ENCODE data around the gene FARP2. TPM values are rescaled to one million over a fixed set of nuclear protein-coding genes. Genes with fewer than 3 reads are reported as not detected.

The FARP2 gene
- total RNA-seq, 1 experiment from 2014 or later, result 49.3 TPM

- ATAC-seq, result no peak
- intact Hi-C loops (cut with micrococcal nuclease), result no loop called here
- POLR2A ChIA-PET, result no interaction called here
Measured at GRCh38 chr2:241496003-241496707, 140.1 kb downstream of the FARP2 start.

More at GRCh38 chr2:241496003-241496707, 140.1 kb downstream of the FARP2 start:
- RAD21 ChIA-PET (ENCODE audit: low non-redundant PET in 1 of 2, low total read pairs in 2 of 2, uncharacterized antibody in 2 of 2, unreplicated experiment in 2 of 2), result no interaction called here
- DNase-seq (ENCODE audit: low read depth, low spot score), result no peak
- Histone ChIP-seq H3K4me3 (replicated peaks in 1 of 2; ENCODE audit: low read depth in 1 of 2, low read length in 2 of 2) (no peak overlapping the region), H3K9me2 (ENCODE audit: insufficient read depth) (no peaks in the 10 kb centered on the region), H3K79me2 (ENCODE audit: insufficient read depth, low read length) (peaks cover 12% of the 10 kb centered on the region; the same call in 1 of the 2 replicates), H3K4me2 (ENCODE audit: low read length) (no peak overlapping the region), H3K36me3 (ENCODE audit: control insufficient read depth in 1 of 2, insufficient read depth in 2 of 2, low read length in 2 of 2) (peaks cover 26 to 27% of the 10 kb centered on the region in 2 experiments), H3K4me1 (ENCODE audit: control insufficient read depth in 1 of 2, insufficient read depth in 2 of 2, low read length in 2 of 2) (no peaks in the 10 kb centered on the region), H2AFZ (ENCODE audit: low read depth, low read length, poor library complexity, severe bottlenecking) (no peak overlapping the region), H4K20me1 (ENCODE audit: insufficient read depth) (no peaks in the 10 kb centered on the region), H3K9me3 (ENCODE audit: control insufficient read depth in 1 of 2, insufficient read depth in 1 of 2, low read depth in 1 of 2, low read length in 2 of 2) (no peaks in the 10 kb centered on the region), H3K27me3 (ENCODE audit: insufficient read depth, low read length) (no peaks in the 10 kb centered on the region), H3K27ac (ENCODE audit: low read depth, low read length) (no peak overlapping the region), H3K9ac (ENCODE audit: low read length) (no peak overlapping the region)
- BruUV-seq (replicated peaks), result no TSS peak
- no peak for TF ChIP-seq JUND (IDR thresholded peaks at IDR 0.05)
- TF ChIP-seq, protein P1, sequence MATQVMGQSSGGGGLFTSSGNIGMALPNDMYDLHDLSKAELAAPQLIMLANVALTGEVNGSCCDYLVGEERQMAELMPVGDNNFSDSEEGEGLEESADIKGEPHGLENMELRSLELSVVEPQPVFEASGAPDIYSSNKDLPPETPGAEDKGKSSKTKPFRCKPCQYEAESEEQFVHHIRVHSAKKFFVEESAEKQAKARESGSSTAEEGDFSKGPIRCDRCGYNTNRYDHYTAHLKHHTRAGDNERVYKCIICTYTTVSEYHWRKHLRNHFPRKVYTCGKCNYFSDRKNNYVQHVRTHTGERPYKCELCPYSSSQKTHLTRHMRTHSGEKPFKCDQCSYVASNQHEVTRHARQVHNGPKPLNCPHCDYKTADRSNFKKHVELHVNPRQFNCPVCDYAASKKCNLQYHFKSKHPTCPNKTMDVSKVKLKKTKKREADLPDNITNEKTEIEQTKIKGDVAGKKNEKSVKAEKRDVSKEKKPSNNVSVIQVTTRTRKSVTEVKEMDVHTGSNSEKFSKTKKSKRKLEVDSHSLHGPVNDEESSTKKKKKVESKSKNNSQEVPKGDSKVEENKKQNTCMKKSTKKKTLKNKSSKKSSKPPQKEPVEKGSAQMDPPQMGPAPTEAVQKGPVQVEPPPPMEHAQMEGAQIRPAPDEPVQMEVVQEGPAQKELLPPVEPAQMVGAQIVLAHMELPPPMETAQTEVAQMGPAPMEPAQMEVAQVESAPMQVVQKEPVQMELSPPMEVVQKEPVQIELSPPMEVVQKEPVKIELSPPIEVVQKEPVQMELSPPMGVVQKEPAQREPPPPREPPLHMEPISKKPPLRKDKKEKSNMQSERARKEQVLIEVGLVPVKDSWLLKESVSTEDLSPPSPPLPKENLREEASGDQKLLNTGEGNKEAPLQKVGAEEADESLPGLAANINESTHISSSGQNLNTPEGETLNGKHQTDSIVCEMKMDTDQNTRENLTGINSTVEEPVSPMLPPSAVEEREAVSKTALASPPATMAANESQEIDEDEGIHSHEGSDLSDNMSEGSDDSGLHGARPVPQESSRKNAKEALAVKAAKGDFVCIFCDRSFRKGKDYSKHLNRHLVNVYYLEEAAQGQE (IDR thresholded peaks at IDR 0.05; ENCODE audit: low read depth), result no peak
- TF ChIP-seq EGR1 (IDR thresholded peaks at IDR 0.05; ENCODE audit: low read depth), result no peak
- no peak for TF ChIP-seq SIN3A (IDR thresholded peaks at IDR 0.05; ENCODE audit: low read depth)
- TF ChIP-seq SP1 (IDR thresholded peaks at IDR 0.05; ENCODE audit: low read depth), result no peak
- no peak for TF ChIP-seq MAX (IDR thresholded peaks at IDR 0.05)
- TF ChIP-seq ZNF274 (IDR thresholded peaks at IDR 0.05; ENCODE audit: low read depth, low read length), result no peak
- no peak for TF ChIP-seq ZFX (IDR thresholded peaks at IDR 0.05)
- no peak for TF ChIP-seq EZH2 (IDR thresholded peaks at IDR 0.05)
- no peak for TF ChIP-seq EZH2phosphoT487 (IDR thresholded peaks at IDR 0.05; ENCODE audit: borderline replicate concordance)
- TF ChIP-seq CBX3 (IDR thresholded peaks at IDR 0.05; ENCODE audit: low read depth), result no peak
- no peak for TF ChIP-seq POLR2AphosphoS5 (IDR thresholded peaks at IDR 0.05; ENCODE audit: low read depth, low read length)
- TF ChIP-seq ATF3 (IDR thresholded peaks at IDR 0.05), result no peak
- no peak for TF ChIP-seq YY1 (IDR thresholded peaks at IDR 0.05; ENCODE audit: extremely low read depth, insufficient replicate concordance, low read depth, low read length)
- TF ChIP-seq CEBPB (IDR thresholded peaks at IDR 0.05; ENCODE audit: low read depth), result no peak
- no peak for TF ChIP-seq ELF1 (IDR thresholded peaks at IDR 0.05; ENCODE audit: borderline replicate concordance, low read depth)
- CTCF ChIA-PET, result no interaction called here

Data from HCT116 (cell line).